HepG2 (cell line): ENCODE measurements around the gene NFATC1. TPM values are rescaled to one million over a fixed set of nuclear protein-coding genes. Genes with fewer than 3 reads are reported as not detected.

Experiments
- ATAC-seq: fragments of 200-7000 bp; cut with Tn5 transposase; 3 replicates; pipeline ENCODE4 v1.9.1; 2020; ENCODE audit warnings: mild to moderate bottlenecking, moderate library complexity
- BruUV-seq: library from RNA; stranded (reverse); fragments of 400-500 nt; replicated peaks from 2 replicates; lab custom pipeline; 2021; lab: Mats Ljungman, UMichigan
- CTCF ChIA-PET: fragments of 300-600 bp; formaldehyde crosslinking; extraction: SDS; loops from one replicate; lab custom pipeline; 2021; ENCODE audit warnings: low total read pairs, inconsistent platforms, low intra/inter-chr PET ratio; lab: Yijun Ruan, JAX
- POLR2A ChIA-PET: fragments of 350-600 bp; sonication (Branson Sonifier 250); formaldehyde crosslinking; loops from one replicate; lab custom pipeline; 2020; ENCODE audit warnings: antibody characterized with exemption, inconsistent platforms; lab: Yijun Ruan, JAX
- DNase-seq: peaks from one replicate; pipeline ENCODE4 v3.0.0-alpha.2; 2015; ENCODE audit warnings: low spot score
- FAIRE-seq: peaks from 3 replicates; lab custom pipeline; 2011; peaks lifted over from hg19 to GRCh38; lab: Jason Lieb, UNC
- H2AFZ ChIP-seq: one replicate; pipeline ENCODE4 v1.6.1; 2011; ENCODE audit warnings: low read length, inconsistent platforms
- H3K27ac ChIP-seq: fragments of 300-600 bp; 3 replicates; pipeline ENCODE4 v1.8.0; 2011; ENCODE audit warnings: mixed run types, mild to moderate bottlenecking, mixed read lengths, low read length, inconsistent platforms; ENCODE audit not compliant: insufficient read depth; ENCODE audit errors: extremely low read length
- H3K27me3 ChIP-seq, 2 experiments: fragments of 200-600 bp in 1 of 2; 2 replicates in 1 of 2; 3 replicates in 1 of 2; pipeline versions ENCODE4 v1.6.0 to v1.8.0; 2011; ENCODE audit warnings: low read length in 2 of 2, mild to moderate bottlenecking in 2 of 2, moderate library complexity in 2 of 2, inconsistent platforms in 1 of 2; ENCODE audit not compliant: insufficient read depth in 2 of 2, control insufficient read depth in 1 of 2
- H3K36me3 ChIP-seq, 2 experiments: fragments of 200-600 bp in 1 of 2; replicated peaks in 1 of 2; 2 replicates in 1 of 2; 3 replicates in 1 of 2; pipeline versions ENCODE4 v1.5.1 to v1.8.0; 2011; ENCODE audit warnings: low read length in 2 of 2, inconsistent platforms in 1 of 2; ENCODE audit not compliant: insufficient read depth in 2 of 2, control insufficient read depth in 1 of 2
- H3K4me1 ChIP-seq: 2 replicates; pipeline ENCODE4 v1.5.1; 2012; ENCODE audit warnings: low read length, inconsistent platforms; ENCODE audit not compliant: insufficient read depth
- H3K4me2 ChIP-seq: 2 replicates; pipeline ENCODE4 v1.6.0; 2011; ENCODE audit warnings: low read depth, low read length, inconsistent platforms
- H3K4me3 ChIP-seq, 3 experiments: fragments of 200-600 bp in 1 of 3; sonication (generic), shearing (Covaris generic) in 1 of 3; replicated peaks in 1 of 3; 2 replicates each; pipeline ENCODE4 v1.5.1; 2011 to 2016; ENCODE audit warnings: low read length in 3 of 3, inconsistent platforms in 2 of 3, low read depth in 2 of 3, mild to moderate bottlenecking in 2 of 3, control low read depth in 1 of 3, mixed read lengths in 1 of 3; ENCODE audit not compliant: insufficient read depth in 1 of 3
- H3K79me2 ChIP-seq: one replicate; pipeline ENCODE4 v1.6.1; 2011; ENCODE audit warnings: low read length, inconsistent platforms; ENCODE audit not compliant: insufficient read depth
- H3K9ac ChIP-seq: 2 replicates; pipeline ENCODE4 v1.6.0; 2011; ENCODE audit warnings: mild to moderate bottlenecking, low read depth, low read length, inconsistent platforms; ENCODE audit not compliant: insufficient read depth
- H3K9me3 ChIP-seq: 2 replicates; pipeline ENCODE4 v1.5.1; 2012; ENCODE audit warnings: mild to moderate bottlenecking, low read length
- H4K20me1 ChIP-seq: 2 replicates; pipeline ENCODE4 v1.6.0; 2011; ENCODE audit warnings: inconsistent platforms, mild to moderate bottlenecking, low read length, moderate library complexity; ENCODE audit not compliant: insufficient read depth
- DPF2 ChIP-seq: sonication (generic); formaldehyde crosslinking; IDR thresholded peaks from 2 replicates; pipeline ENCODE4 v1.4.0; 2020; ENCODE audit warnings: mild to moderate bottlenecking, low read depth, missing genetic modification reagents, borderline replicate concordance
- FOXA3 ChIP-seq: IDR thresholded peaks from 2 replicates; pipeline ENCODE4 v1.6.1; 2016; ENCODE audit warnings: missing genetic modification reagents, missing compliant biosample characterization
- HCFC1 ChIP-seq: fragments of 150-350 bp; IDR thresholded peaks from 2 replicates; pipeline ENCODE4 v1.6.1; 2014; ENCODE audit warnings: low read depth, low read length
- HDAC2 ChIP-seq: sonication (generic); formaldehyde crosslinking; IDR thresholded peaks from 2 replicates; pipeline ENCODE4 v1.4.0; 2020; ENCODE audit warnings: missing genetic modification reagents
- HDAC6 ChIP-seq: fragments of 200-600 bp; sonication (generic); IDR thresholded peaks from 2 replicates; pipeline ENCODE4 v1.7.0; 2017; ENCODE audit warnings: mild to moderate bottlenecking, antibody characterized with exemption, low read length, low read depth
- KDM5A ChIP-seq: fragments of 200-600 bp; sonication (generic); IDR thresholded peaks from 2 replicates; pipeline ENCODE4 v1.7.0; 2018; ENCODE audit warnings: antibody characterized with exemption, mild to moderate bottlenecking, low read length, borderline replicate concordance
- SNRNP70 ChIP-seq: fragments of 200-400 bp; formaldehyde crosslinking; IDR thresholded peaks from 2 replicates; pipeline ENCODE4 v1.6.1; 2017; ENCODE audit warnings: mild to moderate bottlenecking, low read depth, low read length, moderate library complexity
- TAF1 ChIP-seq: sonication (generic); formaldehyde crosslinking; IDR thresholded peaks from 2 replicates; pipeline ENCODE4 v1.4.0; 2020; ENCODE audit warnings: missing genetic modification reagents
- ZKSCAN5 ChIP-seq: sonication (generic); formaldehyde crosslinking; IDR thresholded peaks from 2 replicates; pipeline ENCODE4 v1.5.1; 2020; ENCODE audit warnings: mild to moderate bottlenecking, missing genetic modification reagents
- ZNF160 ChIP-seq: sonication (generic); formaldehyde crosslinking; IDR thresholded peaks from 2 replicates; pipeline ENCODE4 v1.8.0; 2022; ENCODE audit warnings: mild to moderate bottlenecking, inconsistent platforms, missing genetic modification reagents
- ZNF577 ChIP-seq: sonication (generic); formaldehyde crosslinking; IDR thresholded peaks from 2 replicates; pipeline ENCODE4 v1.4.0; 2020; ENCODE audit warnings: mild to moderate bottlenecking, low read depth, missing genetic modification reagents, borderline replicate concordance
- ZNF589 ChIP-seq: sonication (generic); formaldehyde crosslinking; conservative IDR thresholded peaks from 2 replicates; pipeline ENCODE4 v1.8.0; 2022; ENCODE audit warnings: mild to moderate bottlenecking, moderate library complexity, missing genetic modification reagents
- ZNF883 ChIP-seq: sonication (generic); formaldehyde crosslinking; IDR thresholded peaks from 2 replicates; pipeline ENCODE4 v1.5.1; 2020; ENCODE audit warnings: mild to moderate bottlenecking, missing genetic modification reagents; ENCODE audit errors: not compliant biosample characterization
- ZSCAN30 ChIP-seq: sonication (generic); formaldehyde crosslinking; IDR thresholded peaks from 2 replicates; pipeline ENCODE4 v1.5.0; 2020; ENCODE audit warnings: mild to moderate bottlenecking, missing genetic modification reagents
- WGBS: methylation state at CpG from one replicate; pipeline ENCODE4 v1.1.6; 2017; ENCODE audit warnings: low lambda C conversion rate; 5-methylcytosine and 5-hydroxymethylcytosine counted together
- in situ Hi-C: cut with HindIII; loops from 2 replicates; pipeline ENCODE4 v1.10.0; 2017; ENCODE audit warnings: low pct_unique_long_range_greater_than_20kb; ENCODE audit not compliant: extremely low pct_ligation_motif_present
- intact Hi-C: fragments of 100-400 bp; cut with micrococcal nuclease; formaldehyde crosslinking; loops from one replicate; pipeline ENCODE4 v1.10.0; 2022; ENCODE audit not compliant: unreplicated experiment
- polyA plus RNA-seq, 8 experiments: library from polyadenylated mRNA; depleted of rRNA in 3 of 8; stranded (reverse) in 7 of 8; unstranded in 1 of 8; fragments of >200 nt; fragmentation: Illumina TruSeq in 4 of 8; extraction: Trizol in 4 of 8; gene quantifications; 2 replicates each; pipeline versions ENCODE4 v1.2.1 to v1.2.3, GENCODE V29; 2011 to 2016; ENCODE audit warnings: low read depth in 4 of 8, missing spikeins in 1 of 8, mixed read lengths in 1 of 8; ENCODE audit not compliant: insufficient read depth in 1 of 8
- total RNA-seq, 5 experiments: library from RNA; depleted of rRNA; stranded (reverse); fragments of >200 nt; fragmentation: Illumina TruSeq; extraction: Trizol; gene quantifications; 2 replicates each; pipeline ENCODE4 v1.2.3, GENCODE V29; 2016; ENCODE audit warnings: low read depth in 1 of 5
- TF ChIP-seq, protein P1 (sequence below): sonication (generic); formaldehyde crosslinking; IDR thresholded peaks from 2 replicates; pipeline ENCODE4 v1.4.0; 2020; ENCODE audit warnings: missing genetic modification reagents, borderline replicate concordance
- TF ChIP-seq, protein P2 (sequence below): IDR thresholded peaks from 2 replicates; pipeline ENCODE4 v1.6.1; 2012; ENCODE audit warnings: low read length, improper control_type of control experiment

The NFATC1 gene
- total and polyA plus RNA-seq, 2 of the 13 experiments (the other 11 are each of a cell fraction or from before 2014, with no cell fraction given): not detected

DNA sequence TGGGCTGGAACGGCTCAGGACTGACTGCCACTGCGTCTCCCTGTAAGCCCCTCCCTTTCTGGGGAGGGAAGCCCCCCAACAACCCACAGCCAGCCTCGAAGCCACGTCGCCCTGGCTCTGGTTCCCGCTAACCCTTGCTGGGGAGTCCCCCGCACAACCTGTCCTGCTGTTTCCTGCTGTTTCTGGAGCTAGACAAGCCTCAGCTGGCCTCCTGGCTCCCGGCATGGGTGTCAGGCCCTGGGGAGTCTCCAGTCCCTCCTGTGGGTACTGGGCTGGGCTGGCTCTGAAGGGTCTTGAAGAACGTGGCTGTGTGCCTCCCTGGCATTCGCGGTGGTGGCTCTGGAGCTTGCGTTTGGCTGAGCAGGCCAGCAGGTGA is 20.9 kb downstream of the NFATC1 start (continued):
- TF ChIP-seq ZSCAN30 (CRISPR knock-in tag) (no peak), HDAC2 (CRISPR knock-in tag) (no peak), DPF2 (CRISPR knock-in tag) (no peak), ZNF589 (CRISPR knock-in tag) (no peak), FOXA3 (CRISPR knock-in tag) (no peak), ZNF883 (no peak)

DNA sequence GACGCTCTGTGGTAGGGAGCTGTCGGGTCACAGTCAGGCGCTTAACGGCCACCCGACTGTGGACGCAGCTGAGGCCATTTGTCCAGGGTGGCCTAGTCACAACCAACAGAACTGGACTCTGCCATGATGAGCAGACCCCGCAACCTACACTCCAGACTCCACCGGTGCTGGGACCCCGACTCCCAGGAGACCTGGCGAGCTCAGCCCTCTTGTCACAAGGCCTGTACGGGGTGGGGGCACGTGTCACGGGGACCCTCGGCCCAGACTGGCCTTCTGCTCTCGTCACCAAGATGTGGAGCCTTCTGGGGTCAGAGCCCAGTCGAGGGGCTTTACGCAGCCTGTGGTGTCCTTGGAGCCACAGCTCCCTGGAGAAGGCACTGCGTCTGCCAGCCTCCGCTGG is 22.5 kb downstream of the NFATC1 start:
- BruUV-seq: no TSS peak
- ChIA-PET POLR2A (no interaction called here), CTCF (no interaction called here)
- in situ Hi-C loops (no loop called here), intact Hi-C loops (no loop called here)
- Histone ChIP-seq H3K4me2 (no peak overlapping the region), H3K4me1 (no peaks in the 10 kb centered on the region), H3K9ac (no peak overlapping the region), H3K36me3 (no peaks in the 10 kb centered on the region), H3K27me3 (peaks cover 15 to 73% of the 10 kb centered on the region in 2 experiments; a peak in 4 of 5 replicates), H3K9me3 (no peaks in the 10 kb centered on the region), H3K79me2 (no peaks in the 10 kb centered on the region), H3K4me3 (no peak overlapping the region), H3K27ac (no peak overlapping the region), H4K20me1 (0 out of 2 replicates have a peak, but pooled peaks cover 2% of the 10 kb centered on the region), H2AFZ (no peak overlapping the region)
- no peak for FAIRE-seq
- no peak for DNase-seq
- WGBS: 60% methylated on average over 6 of the region's 19 CpGs
- ATAC-seq: no peak
- no peak for TF ChIP-seq TAF1 (CRISPR knock-in tag)
- TF ChIP-seq ZKSCAN5: no peak
- no peak for TF ChIP-seq SNRNP70
- no peak for TF ChIP-seq ZNF577 (CRISPR knock-in tag)
- TF ChIP-seq HDAC6: no peak
- no peak for TF ChIP-seq KDM5A
- TF ChIP-seq, protein P1, sequence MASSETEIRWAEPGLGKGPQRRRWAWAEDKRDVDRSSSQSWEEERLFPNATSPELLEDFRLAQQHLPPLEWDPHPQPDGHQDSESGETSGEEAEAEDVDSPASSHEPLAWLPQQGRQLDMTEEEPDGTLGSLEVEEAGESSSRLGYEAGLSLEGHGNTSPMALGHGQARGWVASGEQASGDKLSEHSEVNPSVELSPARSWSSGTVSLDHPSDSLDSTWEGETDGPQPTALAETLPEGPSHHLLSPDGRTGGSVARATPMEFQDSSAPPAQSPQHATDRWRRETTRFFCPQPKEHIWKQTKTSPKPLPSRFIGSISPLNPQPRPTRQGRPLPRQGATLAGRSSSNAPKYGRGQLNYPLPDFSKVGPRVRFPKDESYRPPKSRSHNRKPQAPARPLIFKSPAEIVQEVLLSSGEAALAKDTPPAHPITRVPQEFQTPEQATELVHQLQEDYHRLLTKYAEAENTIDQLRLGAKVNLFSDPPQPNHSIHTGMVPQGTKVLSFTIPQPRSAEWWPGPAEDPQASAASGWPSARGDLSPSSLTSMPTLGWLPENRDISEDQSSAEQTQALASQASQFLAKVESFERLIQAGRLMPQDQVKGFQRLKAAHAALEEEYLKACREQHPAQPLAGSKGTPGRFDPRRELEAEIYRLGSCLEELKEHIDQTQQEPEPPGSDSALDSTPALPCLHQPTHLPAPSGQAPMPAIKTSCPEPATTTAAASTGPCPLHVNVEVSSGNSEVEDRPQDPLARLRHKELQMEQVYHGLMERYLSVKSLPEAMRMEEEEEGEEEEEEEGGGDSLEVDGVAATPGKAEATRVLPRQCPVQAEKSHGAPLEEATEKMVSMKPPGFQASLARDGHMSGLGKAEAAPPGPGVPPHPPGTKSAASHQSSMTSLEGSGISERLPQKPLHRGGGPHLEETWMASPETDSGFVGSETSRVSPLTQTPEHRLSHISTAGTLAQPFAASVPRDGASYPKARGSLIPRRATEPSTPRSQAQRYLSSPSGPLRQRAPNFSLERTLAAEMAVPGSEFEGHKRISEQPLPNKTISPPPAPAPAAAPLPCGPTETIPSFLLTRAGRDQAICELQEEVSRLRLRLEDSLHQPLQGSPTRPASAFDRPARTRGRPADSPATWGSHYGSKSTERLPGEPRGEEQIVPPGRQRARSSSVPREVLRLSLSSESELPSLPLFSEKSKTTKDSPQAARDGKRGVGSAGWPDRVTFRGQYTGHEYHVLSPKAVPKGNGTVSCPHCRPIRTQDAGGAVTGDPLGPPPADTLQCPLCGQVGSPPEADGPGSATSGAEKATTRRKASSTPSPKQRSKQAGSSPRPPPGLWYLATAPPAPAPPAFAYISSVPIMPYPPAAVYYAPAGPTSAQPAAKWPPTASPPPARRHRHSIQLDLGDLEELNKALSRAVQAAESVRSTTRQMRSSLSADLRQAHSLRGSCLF: no peak
- no peak for TF ChIP-seq ZNF160 (CRISPR knock-in tag)
- TF ChIP-seq, protein P2, sequence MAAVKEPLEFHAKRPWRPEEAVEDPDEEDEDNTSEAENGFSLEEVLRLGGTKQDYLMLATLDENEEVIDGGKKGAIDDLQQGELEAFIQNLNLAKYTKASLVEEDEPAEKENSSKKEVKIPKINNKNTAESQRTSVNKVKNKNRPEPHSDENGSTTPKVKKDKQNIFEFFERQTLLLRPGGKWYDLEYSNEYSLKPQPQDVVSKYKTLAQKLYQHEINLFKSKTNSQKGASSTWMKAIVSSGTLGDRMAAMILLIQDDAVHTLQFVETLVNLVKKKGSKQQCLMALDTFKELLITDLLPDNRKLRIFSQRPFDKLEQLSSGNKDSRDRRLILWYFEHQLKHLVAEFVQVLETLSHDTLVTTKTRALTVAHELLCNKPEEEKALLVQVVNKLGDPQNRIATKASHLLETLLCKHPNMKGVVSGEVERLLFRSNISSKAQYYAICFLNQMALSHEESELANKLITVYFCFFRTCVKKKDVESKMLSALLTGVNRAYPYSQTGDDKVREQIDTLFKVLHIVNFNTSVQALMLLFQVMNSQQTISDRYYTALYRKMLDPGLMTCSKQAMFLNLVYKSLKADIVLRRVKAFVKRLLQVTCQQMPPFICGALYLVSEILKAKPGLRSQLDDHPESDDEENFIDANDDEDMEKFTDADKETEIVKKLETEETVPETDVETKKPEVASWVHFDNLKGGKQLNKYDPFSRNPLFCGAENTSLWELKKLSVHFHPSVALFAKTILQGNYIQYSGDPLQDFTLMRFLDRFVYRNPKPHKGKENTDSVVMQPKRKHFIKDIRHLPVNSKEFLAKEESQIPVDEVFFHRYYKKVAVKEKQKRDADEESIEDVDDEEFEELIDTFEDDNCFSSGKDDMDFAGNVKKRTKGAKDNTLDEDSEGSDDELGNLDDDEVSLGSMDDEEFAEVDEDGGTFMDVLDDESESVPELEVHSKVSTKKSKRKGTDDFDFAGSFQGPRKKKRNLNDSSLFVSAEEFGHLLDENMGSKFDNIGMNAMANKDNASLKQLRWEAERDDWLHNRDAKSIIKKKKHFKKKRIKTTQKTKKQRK: no peak
- no peak for TF ChIP-seq HCFC1
